Left lung (tissue), 10 donors: ENCODE data around the gene SEPSECS. TPM values are rescaled to one million over a fixed set of nuclear protein-coding genes. Genes with fewer than 3 reads are reported as not detected.

ENCODE experiments used
- ATAC-seq: fragments of 200-7000 bp; cut with Tn5 transposase; one replicate; pipeline ENCODE4 v1.9.1; 2020; ENCODE audit warnings: moderate library complexity
- DNase-seq, 4 donors: peaks; one replicate each; pipeline ENCODE4 v3.0.0-alpha.2; 2013 to 2020
- H3K27ac ChIP-seq, 2 donors: fragments of 200-600 bp; sonication (generic) in 1 of 2; one replicate each; pipeline versions ENCODE4 v1.5.0 to v1.8.0; 2020 to 2021
- H3K27me3 ChIP-seq, 2 donors: fragments of 200-600 bp; sonication (generic) in 1 of 2; one replicate each; pipeline versions ENCODE4 v1.5.0 to v1.8.0; 2020 to 2021
- H3K36me3 ChIP-seq, 2 donors: fragments of 200-600 bp; sonication (generic) in 1 of 2; one replicate each; pipeline versions ENCODE4 v1.5.0 to v1.8.0; 2020 to 2021
- H3K4me1 ChIP-seq, 2 donors: fragments of 200-600 bp; one replicate each; pipeline ENCODE4 v1.8.0; 2021
- H3K4me3 ChIP-seq, 2 donors: fragments of 200-600 bp; sonication (generic) in 1 of 2; one replicate each; pipeline versions ENCODE4 v1.5.0 to v1.8.0; 2020 to 2021; ENCODE audit warnings: mild to moderate bottlenecking in 1 of 2
- H3K9me3 ChIP-seq, 2 donors: fragments of 200-600 bp; sonication (generic) in 1 of 2; one replicate each; pipeline versions ENCODE4 v1.5.0 to v1.8.0; 2020 to 2021
- CTCF ChIP-seq, 2 donors: fragments of 200-600 bp; sonication (generic) in 1 of 2; IDR thresholded peaks; one replicate each; pipeline versions ENCODE4 v1.5.0 to v1.8.0; 2021; ENCODE audit warnings: antibody characterized with exemption in 2 of 2
- intact Hi-C, 2 donors: fragments of 100-400 bp; cut with DNase I; formaldehyde crosslinking; loops; one replicate each; pipeline versions ENCODE4 v1.11.2 to v1.14.2; 2022
- polyA plus RNA-seq, 6 donors: library from polyadenylated mRNA; unstranded; fragments of 120-200 nt; gene quantifications; one replicate each; pipeline ENCODE4 v1.2.1, GENCODE V29; 2013; ENCODE audit not compliant: insufficient read length in 6 of 6
- total RNA-seq, 2 donors: library from RNA; stranded (reverse); fragmentation: NEBNext Ultra II Directional; extraction: Animal tissue kit (Norgen Biotek cat#: 25700); gene quantifications; one replicate each; pipeline ENCODE4 v1.2.1, GENCODE V29; 2021
- donor health status: DM: no; HTN: yes; CAD: no.
- donor health status: DM: no; HTN: no; CAD: no.

SEPSECS gene
- total and polyA plus RNA-seq, 8 donors: 8.2 to 18.9 (median 13.9) TPM

GRCh38 chr4:25117716-25118472 lies 42.4 kb downstream of the SEPSECS start:
- Histone ChIP-seq H3K36me3 (no peaks in the 10 kb centered on the region), H3K4me3 (no peak overlapping the region), H3K4me1 (no peaks in the 10 kb centered on the region), H3K9me3 (no peaks in the 10 kb centered on the region), H3K27me3 (no peaks in the 10 kb centered on the region), H3K27ac (no peak overlapping the region)
- DNase-seq (no peak), ATAC-seq (no peak)
- intact Hi-C loops: no loop called here
- TF ChIP-seq CTCF (IDR thresholded peaks at IDR 0.05): no peak

GRCh38 chr4:25117274-25117673 lies 43.0 kb downstream of the SEPSECS start:
- no peaks in the 10 kb centered on the region for H3K36me3 ChIP-seq
- intact Hi-C loops: no loop called here
- no peaks in the 10 kb centered on the region for H3K4me1 ChIP-seq
- H3K4me3 ChIP-seq: no peak overlapping the region
- DNase-seq: no peak
- no peaks in the 10 kb centered on the region for H3K9me3 ChIP-seq
- no peaks in the 10 kb centered on the region for H3K27me3 ChIP-seq
- ATAC-seq: no peak
- TF ChIP-seq CTCF (IDR thresholded peaks at IDR 0.05): no peak
- H3K27ac ChIP-seq: no peak overlapping the region

GRCh38 chr4:25113915-25114904 lies 46.0 kb downstream of the SEPSECS start:
- ATAC-seq (no peak), DNase-seq (no peak)
- intact Hi-C loops: no loop called here
- TF ChIP-seq CTCF (IDR thresholded peaks at IDR 0.05): no peak
- Histone ChIP-seq H3K27me3 (no peaks in the 10 kb centered on the region), H3K4me3 (no peak overlapping the region), H3K9me3 (no peaks in the 10 kb centered on the region), H3K27ac (no peak overlapping the region), H3K36me3 (no peaks in the 10 kb centered on the region), H3K4me1 (no peaks in the 10 kb centered on the region)

GRCh38 chr4:25112995-25113380 lies 47.3 kb downstream of the SEPSECS start:
- intact Hi-C loops: no loop called here
- TF ChIP-seq CTCF (IDR thresholded peaks at IDR 0.05): no peak
- no peak overlapping the region for H3K4me3 ChIP-seq
- H3K36me3 ChIP-seq: no peaks in the 10 kb centered on the region
- ATAC-seq (no peak), DNase-seq (no peak)
- no peaks in the 10 kb centered on the region for H3K4me1 ChIP-seq
- H3K27me3 ChIP-seq: no peaks in the 10 kb centered on the region
- H3K9me3 ChIP-seq: no peaks in the 10 kb centered on the region
- H3K27ac ChIP-seq: no peak overlapping the region

GRCh38 chr4:25112366-25112994 lies 47.8 kb downstream of the SEPSECS start:
- Histone ChIP-seq H3K9me3 (no peaks in the 10 kb centered on the region), H3K4me3 (no peak overlapping the region), H3K4me1 (no peaks in the 10 kb centered on the region), H3K36me3 (no peaks in the 10 kb centered on the region), H3K27me3 (no peaks in the 10 kb centered on the region), H3K27ac (no peak overlapping the region)
- DNase-seq: no peak
- TF ChIP-seq CTCF (IDR thresholded peaks at IDR 0.05): no peak
- no peak for ATAC-seq
- intact Hi-C loops: no loop called here
